ENCODE results near the gene PPP1CB. TPM values are rescaled to one million over a fixed set of nuclear protein-coding genes. Genes with fewer than 3 reads are reported as not detected.

Gene PPP1CB
- total and polyA plus RNA-seq, 10 of the 15 experiments (the other 5 are each of a cell fraction or from before 2014, with no cell fraction given), result 37.5 to 176 (median 84.9) TPM

GRCh38 chr2:28838971-28839370 is 87.3 kb downstream of the PPP1CB start:
- Histone ChIP-seq H3K27me3 (replicated peaks in 1 of 2; ENCODE audit: control insufficient read depth in 2 of 2, insufficient read depth in 2 of 2, low read length in 1 of 2) (no peaks in the 10 kb centered on the region), H3K4me2 (ENCODE audit: control insufficient read depth, insufficient read depth) (no peak overlapping the region), H3K4me1 (ENCODE audit: control insufficient read depth, insufficient read depth, low read length) (no peaks in the 10 kb centered on the region), H3K9me3 (replicated peaks; ENCODE audit: control insufficient read depth, insufficient read depth, low read length) (no peaks in the 10 kb centered on the region), H3K27ac (ENCODE audit: control insufficient read depth, insufficient read depth) (no peak overlapping the region), H2AFZ (ENCODE audit: control insufficient read depth, low read depth, low read length) (no peak overlapping the region), H3K36me3 (ENCODE audit: control insufficient read depth in 2 of 2, insufficient read depth in 2 of 2, low read length in 1 of 2) (no peaks in the 10 kb centered on the region), H4K20me1 (ENCODE audit: control insufficient read depth, insufficient read depth) (no peaks in the 10 kb centered on the region), H3K79me2 (ENCODE audit: control insufficient read depth, insufficient read depth, low read length) (no peaks in the 10 kb centered on the region), H3K9ac (ENCODE audit: control insufficient read depth, insufficient read depth, low read length) (no peak overlapping the region), H3K4me3 (no peak overlapping the region)
- SMC1A ChIA-PET (ENCODE audit: uncharacterized antibody, unreplicated experiment), result no interaction called here
- WGBS (ENCODE audit: insufficient coverage, insufficient replicate concordance, low lambda C conversion rate, missing lambda C conversion rate), result 97% methylated on average over 2 of the region's 2 CpGs
- ATAC-seq (no peak), DNase-seq (ENCODE audit: low read depth, low spot score) (no peak), FAIRE-seq (no peak)
- TF ChIP-seq ZBTB4 (CRISPR knock-in tag; IDR thresholded peaks at IDR 0.05) (no peak), HCFC1 (IDR thresholded peaks at IDR 0.05; ENCODE audit: low read length) (no peak), ZNF592 (IDR thresholded peaks at IDR 0.05) (no peak), BACH1 (IDR thresholded peaks at IDR 0.05; ENCODE audit: borderline replicate concordance) (no peak), IKZF1 (conservative IDR thresholded peaks at IDR 0.05) (no peak), HDAC2 (IDR thresholded peaks at IDR 0.05) (no peak), BRCA1 (IDR thresholded peaks at IDR 0.05; ENCODE audit: low read depth, low read length) (no peak), SMARCA5 (IDR thresholded peaks at IDR 0.05) (no peak), E2F8 (IDR thresholded peaks at IDR 0.05; ENCODE audit: low read depth, partially characterized antibody) (no peak), PML (IDR thresholded peaks at IDR 0.05; ENCODE audit: low read length) (no peak), CHD4 (IDR thresholded peaks at IDR 0.05) (no peak)
- no TSS peak for BruUV-seq (replicated peaks)
- RAD21 ChIA-PET (ENCODE audit: unreplicated experiment), result no interaction called here
- CTCF ChIA-PET, result no interaction called here
- intact Hi-C loops (cut with micrococcal nuclease; ENCODE audit: unreplicated experiment) (no loop called here), in situ Hi-C loops (cut with MboI) (no loop called here)
- POLR2A ChIA-PET, result interaction anchor here (1.0 kb wide), 1 partner anchor 12 kb away, joined by 6 read pairs; no protein-coding TSS in a partner anchor

Data from GM12878 (cell line).